ENCODE measurements around the gene AHRR.
"Not testable (repeated sequence)": the region's sequence is repeated elsewhere in the genome, so short reads cannot be mapped to it uniquely, and the experiment has no call there.

AHRR gene

GRCh38 chr5:380701-381309, 59.3 kb downstream of the AHRR start:
- no peak for DNase-seq

GRCh38 chr5:383066-383465, 61.6 kb downstream of the AHRR start:
- DNase-seq: no peak

- DNase-seq: no peak
These were observed 62.1 kb downstream of the AHRR start for GRCh38 chr5:383621-384020.

- not testable (repeated sequence) for DNase-seq
These were observed 63.1 kb downstream of the AHRR start for GRCh38 chr5:384576-384975.

GRCh38 chr5:385321-385720, 63.8 kb downstream of the AHRR start:
- no peak for DNase-seq

GRCh38 chr5:386432-387341, 65.2 kb downstream of the AHRR start:
- no peak for DNase-seq

- no peak for DNase-seq
These were observed 66.2 kb downstream of the AHRR start for GRCh38 chr5:387491-388265.

GRCh38 chr5:388266-389196, 67.0 kb downstream of the AHRR start:
- no peak for DNase-seq

- no peak for DNase-seq
These were observed 67.8 kb downstream of the AHRR start for GRCh38 chr5:389197-389821.

GRCh38 chr5:389891-390622, 68.5 kb downstream of the AHRR start:
- DNase-seq: no peak

- no peak for DNase-seq
These were observed 69.3 kb downstream of the AHRR start for GRCh38 chr5:390623-391491.

- no peak for DNase-seq
These were observed 71.0 kb downstream of the AHRR start for GRCh38 chr5:392431-392988.

GRCh38 chr5:393846-394275, 72.3 kb downstream of the AHRR start:
- DNase-seq: no peak

- no peak for DNase-seq
These were observed 73.2 kb downstream of the AHRR start for GRCh38 chr5:394671-395155.

GRCh38 chr5:395156-395920, 73.8 kb downstream of the AHRR start:
- DNase-seq: no peak

- no peak for DNase-seq
These were observed 74.5 kb downstream of the AHRR start for GRCh38 chr5:395921-396530.

- no peak for DNase-seq
These were observed 75.0 kb downstream of the AHRR start for GRCh38 chr5:396531-396961.

- not testable (repeated sequence) for DNase-seq
These were observed 76.6 kb downstream of the AHRR start for GRCh38 chr5:398141-398474.

Data from NCI-H1417 treated with DMSO at 0.1 percent for 48 hours (cell line).